H9 (cell line): ENCODE results near the gene PAXX. TPM values are rescaled to one million over a fixed set of nuclear protein-coding genes. Genes with fewer than 3 reads are reported as not detected.

Experiments
- DNase-seq: peaks from one replicate; pipeline ENCODE4 v3.0.0-alpha.2; 2017
- H2AFZ ChIP-seq: one replicate; pipeline ENCODE4 v1.6.1; 2013; ENCODE audit warnings: mild to moderate bottlenecking, low read length, control low read depth, moderate library complexity
- H2AK5ac ChIP-seq: 2 replicates; pipeline ENCODE4 v1.6.1; 2013; ENCODE audit warnings: low read length, control low read depth, mixed read lengths; ENCODE audit not compliant: insufficient read length
- H2BK120ac ChIP-seq: one replicate; pipeline ENCODE4 v1.6.1; 2013; ENCODE audit warnings: low read depth, mild to moderate bottlenecking, low read length, control low read depth, inconsistent platforms; ENCODE audit not compliant: poor library complexity, severe bottlenecking
- H2BK12ac ChIP-seq: 2 replicates; pipeline ENCODE4 v1.6.1; 2013; ENCODE audit warnings: low read length, control low read depth, mixed read lengths, low read depth; ENCODE audit not compliant: insufficient read length
- H2BK15ac ChIP-seq: 2 replicates; pipeline ENCODE4 v1.6.1; 2013; ENCODE audit warnings: low read depth, low read length, control low read depth
- H2BK20ac ChIP-seq: one replicate; pipeline ENCODE4 v1.6.1; 2013; ENCODE audit warnings: low read depth, mild to moderate bottlenecking, low read length, control low read depth, inconsistent platforms; ENCODE audit not compliant: poor library complexity, severe bottlenecking
- H2BK5ac ChIP-seq: 2 replicates; pipeline ENCODE4 v1.6.1; 2013; ENCODE audit warnings: low read length, control low read depth, mixed read lengths; ENCODE audit not compliant: insufficient read length
- H3K14ac ChIP-seq: 2 replicates; pipeline ENCODE4 v1.6.1; 2013; ENCODE audit warnings: low read length, control low read depth; ENCODE audit not compliant: insufficient read depth
- H3K18ac ChIP-seq: 2 replicates; pipeline ENCODE4 v1.6.1; 2013; ENCODE audit warnings: low read depth, mild to moderate bottlenecking, mixed read lengths, low read length, control low read depth; ENCODE audit not compliant: insufficient read length
- H3K23ac ChIP-seq: 2 replicates; pipeline ENCODE4 v1.6.1; 2013; ENCODE audit warnings: low read length, control low read depth, mixed read lengths, low read depth; ENCODE audit not compliant: insufficient read length
- H3K23me2 ChIP-seq: 2 replicates; pipeline ENCODE4 v1.6.1; 2013; ENCODE audit warnings: low read depth, mild to moderate bottlenecking, mixed read lengths, low read length, control low read depth; ENCODE audit not compliant: insufficient read length, poor library complexity, severe bottlenecking
- H3K27ac ChIP-seq: 2 replicates; pipeline ENCODE4 v1.5.1; 2013; ENCODE audit warnings: low read length, control low read depth, mixed read lengths, low read depth; ENCODE audit not compliant: insufficient read length
- H3K27me3 ChIP-seq: 2 replicates; pipeline ENCODE4 v1.6.1; 2013; ENCODE audit warnings: low read length, control low read depth, inconsistent platforms; ENCODE audit not compliant: insufficient read depth
- H3K4ac ChIP-seq: 2 replicates; pipeline ENCODE4 v1.6.1; 2013; ENCODE audit warnings: low read depth, mild to moderate bottlenecking, control low read depth, inconsistent platforms, low read length, moderate library complexity
- H3K4me1 ChIP-seq: 2 replicates; pipeline ENCODE4 v1.6.1; 2013; ENCODE audit warnings: low read length, control low read depth, inconsistent platforms; ENCODE audit not compliant: insufficient read depth
- H3K4me2 ChIP-seq: 2 replicates; pipeline ENCODE4 v1.6.1; 2013; ENCODE audit warnings: low read length, control low read depth, mixed read lengths; ENCODE audit not compliant: insufficient read length, insufficient read depth
- H3K56ac ChIP-seq: 2 replicates; pipeline ENCODE4 v1.6.1; 2013; ENCODE audit warnings: low read depth, mild to moderate bottlenecking, mixed read lengths, low read length, control low read depth; ENCODE audit not compliant: insufficient read length
- H3K79me1 ChIP-seq: 2 replicates; pipeline ENCODE4 v1.6.1; 2013; ENCODE audit warnings: low read depth, mild to moderate bottlenecking, moderate library complexity, low read length, control low read depth, inconsistent platforms; ENCODE audit not compliant: insufficient read depth, poor library complexity, severe bottlenecking
- H3K79me2 ChIP-seq: 2 replicates; pipeline ENCODE4 v1.6.1; 2013; ENCODE audit warnings: low read length, control low read depth, inconsistent platforms; ENCODE audit not compliant: insufficient read depth
- H3K9ac ChIP-seq: 2 replicates; pipeline ENCODE4 v1.6.1; 2013; ENCODE audit warnings: low read length, control low read depth, mixed read lengths; ENCODE audit not compliant: insufficient read length; ENCODE audit errors: extremely low read depth
- H3K9me3 ChIP-seq: one replicate; pipeline ENCODE4 v1.6.1; 2013; ENCODE audit warnings: low read depth, low read length, inconsistent platforms; ENCODE audit not compliant: control insufficient read depth
- H3T11ph ChIP-seq: one replicate; pipeline ENCODE4 v1.6.1; 2013; ENCODE audit warnings: mild to moderate bottlenecking, low read length, control low read depth, inconsistent platforms
- H4K20me1 ChIP-seq: one replicate; pipeline ENCODE4 v1.6.1; 2013; ENCODE audit not compliant: control insufficient read depth, insufficient read length, insufficient read depth
- H4K5ac ChIP-seq: 2 replicates; pipeline ENCODE4 v1.6.1; 2013; ENCODE audit warnings: low read depth, mild to moderate bottlenecking, mixed read lengths, low read length, control low read depth; ENCODE audit not compliant: insufficient read length
- H4K8ac ChIP-seq: replicated peaks from 2 replicates; pipeline ENCODE4 v1.6.1; 2013; ENCODE audit warnings: low read length, control low read depth, mixed read lengths, low read depth; ENCODE audit not compliant: insufficient read length
- H4K91ac ChIP-seq: 2 replicates; pipeline ENCODE4 v1.6.1; 2013; ENCODE audit warnings: low read depth, mild to moderate bottlenecking, moderate library complexity, mixed read lengths, low read length, control low read depth; ENCODE audit not compliant: insufficient read length
- H3K27ac Mint-ChIP-seq, 3 experiments: 2 replicates in 2 of 3; 3 replicates in 1 of 3; pipeline ENCODE4 v1.8.0; 2020 to 2021; ENCODE audit warnings: mixed read lengths in 3 of 3, mild to moderate bottlenecking in 1 of 3, moderate library complexity in 1 of 3
- H3K27me3 Mint-ChIP-seq: 2 replicates; pipeline ENCODE4 v1.8.0; 2021; ENCODE audit warnings: low read depth, mild to moderate bottlenecking, moderate library complexity, mixed read lengths
- H3K36me3 Mint-ChIP-seq, 3 experiments: 2 replicates in 2 of 3; 3 replicates in 1 of 3; pipeline ENCODE4 v1.8.0; 2020 to 2021; ENCODE audit warnings: low read depth in 3 of 3, mixed read lengths in 3 of 3; ENCODE audit not compliant: insufficient read depth in 1 of 3
- H3K4me1 Mint-ChIP-seq, 2 experiments: 2 replicates each; pipeline ENCODE4 v1.8.0; 2020; ENCODE audit warnings: mixed read lengths in 2 of 2
- H3K4me3 Mint-ChIP-seq, 2 experiments: 2 replicates in 1 of 2; 3 replicates in 1 of 2; pipeline ENCODE4 v1.8.0; 2020 to 2021; ENCODE audit warnings: mild to moderate bottlenecking in 2 of 2, mixed read lengths in 2 of 2, moderate library complexity in 1 of 2
- H3K9me3 Mint-ChIP-seq, 2 experiments: 2 replicates in 1 of 2; 3 replicates in 1 of 2; pipeline ENCODE4 v1.8.0; 2020; ENCODE audit warnings: mild to moderate bottlenecking in 2 of 2, mixed read lengths in 2 of 2, moderate library complexity in 1 of 2
- WGBS: extraction: QIAGEN DNeasy Blood & Tissue Kit; methylation state at CpG from one replicate; pipeline ENCODE4 v1.1.7; 2013; ENCODE audit warnings: missing lambda C conversion rate, low lambda C conversion rate, mixed read lengths; ENCODE audit not compliant: insufficient read length; ENCODE audit errors: extremely low coverage; 5-methylcytosine and 5-hydroxymethylcytosine counted together
- total RNA-seq: library from RNA; stranded (reverse); gene quantifications from 2 replicates; pipeline ENCODE4 v1.2.1, GENCODE V29; 2021
- TF ChIP-seq, protein P1 (sequence below): fragments of 200-600 bp; sonication (generic); conservative IDR thresholded peaks from 3 replicates; pipeline ENCODE4 v1.8.0; 2021; ENCODE audit warnings: antibody characterized with exemption, mild to moderate bottlenecking

Gene PAXX
- total RNA-seq, 1 experiment from 2014 or later, result 51.2 TPM

DNA sequence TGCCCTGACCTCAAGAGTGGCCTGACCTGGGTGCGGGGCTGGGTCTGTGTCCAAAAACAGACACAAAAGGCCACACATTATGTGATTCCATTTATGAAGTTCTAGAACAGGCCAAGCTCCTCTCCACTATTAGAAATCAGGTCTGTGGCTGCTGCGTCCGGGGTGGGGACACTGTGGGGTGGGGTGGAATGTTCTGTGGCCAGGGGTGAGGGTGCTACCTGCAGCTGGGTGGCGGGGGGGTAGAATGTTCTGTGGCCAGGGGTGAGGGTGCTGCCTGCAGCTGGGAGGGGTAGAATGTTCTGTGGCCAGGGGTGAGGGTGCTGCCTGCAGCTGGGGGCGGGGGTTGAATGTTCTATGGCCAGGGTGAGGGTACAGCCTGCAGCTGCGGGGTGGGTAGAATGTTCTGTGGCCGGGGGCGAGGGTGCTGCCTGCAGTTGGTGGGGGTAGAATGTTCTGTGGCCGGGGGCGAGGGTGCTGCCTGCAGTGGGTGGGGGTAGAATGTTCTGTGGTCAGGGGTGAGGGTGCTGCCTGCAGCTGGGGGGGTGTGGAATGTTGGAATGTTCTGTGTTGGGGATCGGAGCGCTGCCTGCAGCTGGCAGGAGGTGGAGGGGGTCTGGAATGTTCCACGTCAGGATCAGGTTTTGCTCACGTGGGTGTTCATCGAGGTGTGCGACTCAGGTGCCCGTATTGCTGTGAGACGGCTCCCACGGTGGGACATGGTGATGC, 31.8 kb upstream of the PAXX start:
- no CpG with 5 or more reads among the region's 19 CpGs for WGBS
- Mint-ChIP-seq H3K36me3 (no peaks in the 10 kb centered on the region; a peak in 1 of 7 replicates), H3K4me1 (0 out of 4 replicates have a peak, but pooled peaks cover 0 to 5% of the 10 kb centered on the region in 2 experiments), H3K4me3 (no peak overlapping the region), H3K27ac (no peak overlapping the region), H3K9me3 (peaks cover 6% of the 10 kb centered on the region in 2 experiments; a peak in 4 of 5 replicates), H3K27me3 (peaks cover 12% of the 10 kb centered on the region)
- H3K23ac ChIP-seq, result no peak overlapping the region
- no peak overlapping the region for H2BK15ac ChIP-seq
- H3K56ac ChIP-seq, result no peak overlapping the region
- no peak overlapping the region for H3K4me2 ChIP-seq
- H3K18ac ChIP-seq, result no peak overlapping the region
- no peak overlapping the region for H2AK5ac ChIP-seq
- H2BK12ac ChIP-seq, result no peak overlapping the region
- H3K79me2 ChIP-seq, result no peaks in the 10 kb centered on the region
- no peaks in the 10 kb centered on the region for H3K23me2 ChIP-seq
- H4K5ac ChIP-seq, result no peak overlapping the region
- H3K4me1 ChIP-seq, result no peaks in the 10 kb centered on the region
- H3K9me3 ChIP-seq, result no peaks in the 10 kb centered on the region
- no peaks in the 10 kb centered on the region for H3K79me1 ChIP-seq
- no peak overlapping the region for H3T11ph ChIP-seq
- no peak overlapping the region for H4K8ac ChIP-seq
- DNase-seq, result no peak
- peaks cover 2% of the 10 kb centered on the region for H4K20me1 ChIP-seq
- TF ChIP-seq, protein P1, sequence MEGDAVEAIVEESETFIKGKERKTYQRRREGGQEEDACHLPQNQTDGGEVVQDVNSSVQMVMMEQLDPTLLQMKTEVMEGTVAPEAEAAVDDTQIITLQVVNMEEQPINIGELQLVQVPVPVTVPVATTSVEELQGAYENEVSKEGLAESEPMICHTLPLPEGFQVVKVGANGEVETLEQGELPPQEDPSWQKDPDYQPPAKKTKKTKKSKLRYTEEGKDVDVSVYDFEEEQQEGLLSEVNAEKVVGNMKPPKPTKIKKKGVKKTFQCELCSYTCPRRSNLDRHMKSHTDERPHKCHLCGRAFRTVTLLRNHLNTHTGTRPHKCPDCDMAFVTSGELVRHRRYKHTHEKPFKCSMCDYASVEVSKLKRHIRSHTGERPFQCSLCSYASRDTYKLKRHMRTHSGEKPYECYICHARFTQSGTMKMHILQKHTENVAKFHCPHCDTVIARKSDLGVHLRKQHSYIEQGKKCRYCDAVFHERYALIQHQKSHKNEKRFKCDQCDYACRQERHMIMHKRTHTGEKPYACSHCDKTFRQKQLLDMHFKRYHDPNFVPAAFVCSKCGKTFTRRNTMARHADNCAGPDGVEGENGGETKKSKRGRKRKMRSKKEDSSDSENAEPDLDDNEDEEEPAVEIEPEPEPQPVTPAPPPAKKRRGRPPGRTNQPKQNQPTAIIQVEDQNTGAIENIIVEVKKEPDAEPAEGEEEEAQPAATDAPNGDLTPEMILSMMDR, result no peak
- no peak overlapping the region for H2AFZ ChIP-seq
- H3K14ac ChIP-seq, result no peak overlapping the region
- no peak overlapping the region for H2BK120ac ChIP-seq
- no peak overlapping the region for H3K9ac ChIP-seq
- no peak overlapping the region for H4K91ac ChIP-seq
- no peaks in the 10 kb centered on the region for H3K27me3 ChIP-seq
- H2BK5ac ChIP-seq, result no peak overlapping the region
- no peak overlapping the region for H3K27ac ChIP-seq
- no peak overlapping the region for H2BK20ac ChIP-seq
- no peak overlapping the region for H3K4ac ChIP-seq
